ENCODE data around the gene MYMX.
"Not testable (repeated sequence)": the region's sequence is repeated elsewhere in the genome, so short reads cannot be mapped to it uniquely, and the experiment has no call there.

MYMX gene

GRCh38 chr6:44221291-44221960 is 4.7 kb downstream of the MYMX start:
- DNase-seq = peak; percentile 66

- DNase-seq = no peak
Observed at GRCh38 chr6:44221961-44222335, 5.2 kb downstream of the MYMX start.

GRCh38 chr6:44222486-44223318 is 6.0 kb downstream of the MYMX start:
- DNase-seq = no peak

GRCh38 chr6:44223319-44224028 is 6.7 kb downstream of the MYMX start, which contains the start of gene SLC29A1:
Gene SLC29A1, plus strand, starts transcription at chr6:44223595. Its CDS starts 3,719 bp downstream, at chr6:44227314.
- peak; percentile 81 for DNase-seq

- no peak for DNase-seq
Observed at GRCh38 chr6:44224029-44224964, 7.6 kb downstream of the MYMX start.

- DNase-seq = no peak
Observed at GRCh38 chr6:44224965-44225305, 8.2 kb downstream of the MYMX start.

GRCh38 chr6:44225579-44226325 is 9.0 kb downstream of the MYMX start:
- DNase-seq = no peak

- DNase-seq = no peak
Observed at GRCh38 chr6:44226368-44227147, 9.8 kb downstream of the MYMX start.

- no peak for DNase-seq
Observed at GRCh38 chr6:44227148-44227793, 10.5 kb downstream of the MYMX start.

- no peak for DNase-seq
Observed at GRCh38 chr6:44228031-44228430, 11.3 kb downstream of the MYMX start.

GRCh38 chr6:44228433-44228832 is 11.7 kb downstream of the MYMX start:
- DNase-seq = no peak

- no peak for DNase-seq
Observed at GRCh38 chr6:44228836-44229235, 12.1 kb downstream of the MYMX start.

- DNase-seq = no peak
Observed at GRCh38 chr6:44229376-44230033, 12.8 kb downstream of the MYMX start.

GRCh38 chr6:44230034-44230675 is 13.4 kb downstream of the MYMX start:
- no peak for DNase-seq

GRCh38 chr6:44231426-44231825 is 14.7 kb downstream of the MYMX start:
- not testable (repeated sequence) for DNase-seq

GRCh38 chr6:44232676-44233566 is 16.2 kb downstream of the MYMX start:
- DNase-seq = no peak

- DNase-seq = no peak
Observed at GRCh38 chr6:44233567-44234100, 16.9 kb downstream of the MYMX start.

Measured in activated effector memory CD4-positive, alpha-beta T cell treated with Interleukin-2 at 50 U/mL for 16 hours (primary cell).